HL-60 (cell line): Measurements from ENCODE around the gene SLC8B1.

Source experiments
- DNase-seq, 2 experiments: peaks; one replicate each; pipeline ENCODE4 v3.0.0-alpha.2; 2010 to 2020; ENCODE audit warnings: low read depth in 1 of 2, low spot score in 1 of 2
- H3K27ac ChIP-seq: fragments of 250-450 bp; sonication (Bioruptor Pico); replicated peaks from 2 replicates; pipeline ENCODE4 v1.5.1; 2020; ENCODE audit warnings: mild to moderate bottlenecking, moderate library complexity
- H3K27me3 ChIP-seq: fragments of 250-450 bp; sonication (Bioruptor Pico); 2 replicates; pipeline ENCODE4 v1.5.1; 2021; ENCODE audit warnings: mild to moderate bottlenecking, moderate library complexity; ENCODE audit not compliant: insufficient read depth, poor library complexity, severe bottlenecking
- H3K4me3 ChIP-seq: replicated peaks from 2 replicates; pipeline ENCODE4 v1.5.1; 2011; ENCODE audit warnings: mild to moderate bottlenecking, control low read depth, low read length; ENCODE audit not compliant: insufficient read depth
- CTCF ChIP-seq: IDR thresholded peaks from one replicate; pipeline ENCODE4 v1.5.1; 2011; ENCODE audit warnings: low read length, control low read depth, inconsistent platforms; ENCODE audit not compliant: insufficient read depth
- GABPA ChIP-seq: IDR thresholded peaks from 2 replicates; pipeline ENCODE4 v1.6.1; 2012; ENCODE audit warnings: low read depth
- POLR2AphosphoS5 ChIP-seq: IDR thresholded peaks from 2 replicates; pipeline ENCODE4 v1.6.1; 2012; ENCODE audit warnings: low read depth
- REST ChIP-seq: IDR thresholded peaks from 2 replicates; pipeline ENCODE4 v1.6.1; 2012; ENCODE audit warnings: low read depth; ENCODE audit not compliant: insufficient replicate concordance
- SPI1 ChIP-seq: IDR thresholded peaks from 2 replicates; pipeline ENCODE4 v1.6.1; 2012; ENCODE audit warnings: low read depth, mild to moderate bottlenecking, borderline replicate concordance

Gene SLC8B1

GRCh38 chr12:113276306-113276705 lies 58.6 kb downstream of the SLC8B1 start:
- Histone ChIP-seq H3K27me3 (no peaks in the 10 kb centered on the region), H3K27ac (peak overlapping the region; percentile 90), H3K4me3 (no peak overlapping the region)
- TF ChIP-seq POLR2AphosphoS5 (peak; percentile 63), REST (no peak)
- DNase-seq = peak; percentile 81 to 85

GRCh38 chr12:113274848-113275247 lies 60.1 kb downstream of the SLC8B1 start:
- TF ChIP-seq REST (no peak), POLR2AphosphoS5 (no peak), CTCF (no peak), SPI1 (no peak), GABPA (no peak)
- Histone ChIP-seq H3K27me3 (no peaks in the 10 kb centered on the region), H3K27ac (peak overlapping the region; percentile 90), H3K4me3 (no peak overlapping the region)
- DNase-seq = no peak

- H3K4me3 ChIP-seq = no peak overlapping the region
- TF ChIP-seq CTCF = no peak
- TF ChIP-seq REST = peak; percentile 86
- no peak overlapping the region for H3K27ac ChIP-seq
- DNase-seq = no peak
- H3K27me3 ChIP-seq = no peaks in the 10 kb centered on the region
These were observed 61.7 kb downstream of the SLC8B1 start for GRCh38 chr12:113273053-113273725.
